Ecto neural progenitor cell (in vitro differentiated cells): Measurements from ENCODE around the gene OOSP4A.
"Not testable (repeated sequence)": the region's sequence is repeated elsewhere in the genome, so short reads cannot be mapped to it uniquely, and the experiment has no call there.

Experiments
- DNase-seq: peaks from one replicate; pipeline ENCODE4 v3.0.0-alpha.2; 2018; ENCODE audit warnings: low spot score

OOSP4A gene

GRCh38 chr11:59981106-59981770 is 17.4 kb downstream of the OOSP4A start:
- DNase-seq, result no peak

GRCh38 chr11:59982037-59982436 is 18.2 kb downstream of the OOSP4A start:
- DNase-seq, result not testable (repeated sequence)

GRCh38 chr11:59983212-59983611 is 19.4 kb downstream of the OOSP4A start:
- no peak for DNase-seq

GRCh38 chr11:59984368-59984767 is 20.5 kb downstream of the OOSP4A start:
- no peak for DNase-seq

GRCh38 chr11:59990421-59990820 is 26.6 kb downstream of the OOSP4A start:
- no peak for DNase-seq

- no peak for DNase-seq
These were observed 28.6 kb downstream of the OOSP4A start for GRCh38 chr11:59992425-59992824.

GRCh38 chr11:59997800-59998199 is 34.0 kb downstream of the OOSP4A start:
- DNase-seq, result no peak

- DNase-seq, result no peak
These were observed 35.9 kb downstream of the OOSP4A start for GRCh38 chr11:59999691-60000090.

GRCh38 chr11:60003729-60004128 is 39.9 kb downstream of the OOSP4A start:
- no peak for DNase-seq

GRCh38 chr11:60005360-60005759 is 41.5 kb downstream of the OOSP4A start:
- no peak for DNase-seq

GRCh38 chr11:60016881-60017280 is 53.0 kb downstream of the OOSP4A start, which contains the start of gene OOSP4B:
Gene OOSP4B (plus strand): TSS chr11:60017181.
- DNase-seq, result no peak

GRCh38 chr11:60018058-60018457 is 54.2 kb downstream of the OOSP4A start:
- no peak for DNase-seq
